ENCODE data around the gene CACNA2D1.
"Not testable (repeated sequence)": the region's sequence is repeated elsewhere in the genome, so short reads cannot be mapped to it uniquely, and the experiment has no call there.

Gene CACNA2D1

GRCh38 chr7:82393076-82393839, 50.3 kb downstream of the CACNA2D1 start:
- DNase-seq (ENCODE audit: low read depth), result no peak

- no peak for DNase-seq (ENCODE audit: low read depth)
These were observed 52.6 kb downstream of the CACNA2D1 start for GRCh38 chr7:82390936-82391335.

GRCh38 chr7:82389876-82390275, 53.7 kb downstream of the CACNA2D1 start:
- DNase-seq (ENCODE audit: low read depth), result no peak

DNA sequence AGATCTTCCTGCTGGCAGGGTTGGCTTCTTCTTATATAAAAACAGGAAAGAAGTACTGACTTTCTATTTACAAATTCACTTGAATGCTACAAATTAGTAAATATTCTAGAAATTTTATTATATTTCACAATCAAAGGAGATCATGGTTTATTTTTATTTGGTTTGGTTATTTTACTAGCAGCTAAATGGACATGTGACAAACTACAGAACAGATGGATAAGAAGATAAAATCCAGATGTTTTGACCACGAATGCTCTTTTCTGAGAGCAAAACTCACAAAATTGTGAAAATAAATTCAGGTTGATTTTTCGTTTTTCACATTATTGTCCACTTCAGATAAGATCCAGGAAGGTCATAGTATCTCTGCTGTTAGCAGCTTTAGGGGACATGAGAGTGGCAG, 55.4 kb downstream of the CACNA2D1 start:
- no peak for DNase-seq (ENCODE audit: low read depth)

DNA sequence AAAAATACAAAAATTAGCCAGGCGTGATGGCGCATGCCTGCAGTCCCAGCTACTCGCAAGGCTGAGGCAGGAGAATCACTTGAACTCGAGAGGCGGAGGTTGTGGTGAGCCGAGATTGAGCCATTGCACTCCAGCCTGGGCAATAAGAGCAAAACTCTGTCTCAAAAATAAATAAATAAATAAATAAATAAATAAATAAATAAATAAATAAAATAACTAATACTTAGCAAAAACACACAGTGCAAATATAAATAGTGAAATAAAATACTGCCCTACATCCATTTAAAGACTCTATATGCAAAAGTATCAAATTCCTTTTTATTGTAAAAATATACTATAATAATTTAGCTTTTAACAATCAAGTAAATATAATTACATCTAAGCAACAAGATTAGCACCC, 57.0 kb downstream of the CACNA2D1 start:
- not testable (repeated sequence) for DNase-seq (ENCODE audit: low read depth)

GRCh38 chr7:82384779-82385178, 58.8 kb downstream of the CACNA2D1 start:
- DNase-seq (ENCODE audit: low read depth), result no peak

DNA sequence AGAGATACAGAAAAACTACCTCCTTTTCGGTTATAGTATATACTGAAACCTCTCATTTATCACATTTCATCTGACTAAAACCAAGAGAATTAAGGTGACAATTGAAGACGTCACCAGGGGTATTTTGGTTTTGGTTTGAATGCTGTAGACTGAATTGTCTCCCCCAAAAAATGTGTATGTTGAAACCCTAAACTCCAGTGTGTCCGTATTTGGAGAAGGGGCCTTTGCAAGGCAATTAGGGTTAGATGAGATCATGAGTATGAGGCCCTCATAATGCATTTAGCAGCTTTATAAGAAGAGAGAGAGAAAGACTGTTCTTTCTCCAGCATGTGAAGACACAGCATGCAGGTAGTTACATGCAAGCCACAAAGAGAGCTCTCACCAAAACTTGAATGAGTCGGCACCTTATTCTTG, 59.5 kb downstream of the CACNA2D1 start:
- no peak for DNase-seq (ENCODE audit: low read depth)

DNA sequence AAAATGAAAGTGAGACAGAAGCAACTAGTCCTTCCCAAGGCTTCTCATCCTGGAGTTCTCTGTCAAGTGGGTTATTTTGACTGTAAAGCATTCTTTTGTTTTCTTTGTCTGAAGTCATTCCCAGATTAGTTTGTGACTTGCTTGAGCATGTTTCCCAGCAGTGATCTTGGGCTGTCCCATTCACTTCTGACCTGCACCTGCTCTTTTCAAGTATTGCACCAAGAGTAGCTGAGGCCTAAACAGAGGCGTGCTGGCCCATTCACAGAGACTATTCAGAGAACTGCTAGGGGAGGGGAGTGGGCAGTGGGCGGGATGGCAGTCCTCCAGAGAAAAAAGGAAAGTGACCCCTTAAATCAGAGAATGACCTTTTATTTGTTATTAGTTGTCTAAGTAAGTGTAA, 61.3 kb downstream of the CACNA2D1 start:
- DNase-seq (ENCODE audit: low read depth), result no peak

GRCh38 chr7:82376739-82377138, 66.8 kb downstream of the CACNA2D1 start:
- DNase-seq (ENCODE audit: low read depth), result no peak

DNA sequence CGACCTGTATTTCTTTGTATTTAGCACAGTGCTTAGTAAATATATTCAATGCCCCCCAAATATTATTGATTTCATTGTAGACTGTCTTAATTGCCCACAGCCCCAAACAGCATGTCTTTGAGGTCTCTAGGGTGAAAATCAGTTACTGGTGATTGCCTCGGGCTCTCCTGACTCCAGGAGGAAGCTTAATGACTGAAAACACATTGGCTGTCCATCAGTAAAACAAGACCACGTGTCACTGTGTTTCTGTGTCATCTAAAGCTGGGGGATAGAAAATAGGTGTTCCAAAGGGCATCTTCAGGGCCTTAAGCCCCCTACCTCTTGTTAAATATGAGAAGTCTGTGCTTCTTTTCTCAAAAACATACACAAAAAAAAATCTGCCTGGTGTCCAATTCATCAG, 67.9 kb downstream of the CACNA2D1 start:
- DNase-seq (ENCODE audit: low read depth), result no peak

- DNase-seq (ENCODE audit: low read depth), result no peak
These were observed 68.4 kb downstream of the CACNA2D1 start for GRCh38 chr7:82375129-82375528.

- DNase-seq (ENCODE audit: low read depth), result no peak
These were observed 69.5 kb downstream of the CACNA2D1 start for GRCh38 chr7:82373926-82374635.

DNA sequence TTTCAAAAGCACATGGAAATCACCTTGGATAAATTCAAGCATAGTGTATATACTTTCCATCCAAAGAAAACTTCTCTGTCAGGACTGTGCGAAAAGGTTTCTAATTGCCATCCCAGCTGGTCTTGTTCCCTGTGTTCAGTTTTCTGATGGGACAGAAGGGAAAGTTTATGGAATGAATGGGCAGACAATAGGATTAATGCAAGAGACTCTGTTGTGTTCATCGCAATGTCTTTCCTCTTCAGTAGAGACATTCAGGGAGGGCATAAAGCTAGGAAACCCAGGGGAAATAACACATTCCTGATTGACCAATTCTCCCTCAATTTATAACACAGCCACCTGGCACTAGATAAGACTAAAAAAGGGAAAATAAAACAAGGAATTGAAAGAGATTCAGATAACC, 78.9 kb downstream of the CACNA2D1 start:
- DNase-seq (ENCODE audit: low read depth), result no peak

- no peak for DNase-seq (ENCODE audit: low read depth)
These were observed 79.5 kb downstream of the CACNA2D1 start for GRCh38 chr7:82364048-82364447.

- DNase-seq (ENCODE audit: low read depth), result no peak
These were observed 81.4 kb downstream of the CACNA2D1 start for GRCh38 chr7:82362129-82362706.

DNA sequence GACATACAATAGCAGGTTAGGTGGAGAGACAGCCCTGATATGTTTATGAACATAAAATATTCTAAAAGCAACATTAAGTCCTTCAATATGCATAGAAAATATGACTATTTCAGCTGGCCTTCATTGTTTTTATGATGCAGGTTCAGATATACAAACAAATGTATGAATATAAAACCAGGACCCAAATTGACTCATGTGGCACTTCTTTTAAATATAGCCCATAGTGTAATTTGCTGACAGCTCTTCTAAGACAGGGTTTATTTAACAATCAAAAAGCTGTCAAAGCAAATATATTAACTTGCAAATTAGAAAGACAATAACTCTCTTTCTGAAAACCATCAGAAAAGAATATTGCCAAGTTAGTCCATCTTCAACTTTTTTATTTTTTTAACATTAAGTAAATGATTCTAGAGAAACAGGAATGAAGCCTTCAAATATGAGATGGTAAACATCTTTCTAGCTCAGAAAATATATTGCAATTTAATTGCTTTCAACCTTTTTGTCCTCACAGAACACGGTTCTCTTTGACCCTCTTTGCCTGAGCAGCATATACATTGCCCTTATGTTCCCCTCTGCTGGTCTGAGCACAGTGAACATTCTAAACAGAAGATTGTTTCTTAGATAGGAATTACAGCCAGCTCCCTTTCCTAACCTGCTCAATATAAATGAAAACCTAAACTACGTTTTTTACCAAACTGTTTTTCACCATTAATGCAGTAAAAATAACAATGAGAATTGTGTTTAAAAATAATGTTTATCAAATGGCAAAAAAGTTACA, 82.8 kb downstream of the CACNA2D1 start:
- no peak for DNase-seq (ENCODE audit: low read depth)

DNA sequence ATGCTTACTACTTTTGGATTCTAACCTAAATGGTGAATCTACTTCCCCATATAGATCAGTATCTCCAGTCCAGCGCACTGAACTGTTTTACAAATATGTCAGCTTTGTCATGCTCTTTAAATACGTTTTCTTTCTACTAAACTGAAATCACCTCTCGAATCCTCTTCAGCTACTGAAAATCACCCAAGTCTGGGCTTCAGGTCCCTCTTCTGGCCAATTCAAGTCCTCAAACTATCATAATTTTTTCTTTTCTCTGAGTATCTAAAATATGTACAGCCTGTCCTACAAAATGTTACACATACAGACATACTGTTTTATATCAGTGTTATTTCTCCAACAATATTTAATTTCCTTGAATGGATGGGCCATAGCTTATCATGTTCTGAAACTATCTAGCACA, 84.2 kb downstream of the CACNA2D1 start:
- no peak for DNase-seq (ENCODE audit: low read depth)

- DNase-seq (ENCODE audit: low read depth), result no peak
These were observed 84.7 kb downstream of the CACNA2D1 start for GRCh38 chr7:82358923-82359322.

DNA sequence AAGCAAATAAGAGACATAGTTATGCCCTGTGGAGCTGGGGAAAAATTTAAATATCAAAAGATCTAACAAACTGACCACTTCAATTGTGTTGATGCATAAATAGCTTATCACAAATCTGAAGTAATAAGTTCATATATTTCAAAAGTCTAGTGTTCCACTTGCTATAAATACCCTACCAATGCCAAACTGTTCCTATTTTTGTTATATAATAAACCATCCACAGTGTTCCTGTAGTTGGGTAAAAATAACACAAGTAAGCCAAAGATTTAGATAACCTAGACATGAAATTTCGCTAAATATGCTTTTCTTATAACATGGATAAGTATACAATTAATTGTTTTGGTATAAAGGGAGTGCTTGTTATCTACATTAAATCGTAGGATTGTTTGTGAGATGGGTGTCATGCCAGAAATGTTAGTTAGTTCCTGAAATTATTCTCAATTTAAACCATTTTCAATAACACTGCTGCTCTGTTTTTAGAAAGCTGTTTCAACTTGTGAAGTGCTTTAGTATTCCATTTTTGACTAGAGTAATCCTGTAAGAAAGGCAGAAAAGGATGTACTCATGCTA, 85.5 kb downstream of the CACNA2D1 start:
- DNase-seq (ENCODE audit: low read depth), result no peak

DNA sequence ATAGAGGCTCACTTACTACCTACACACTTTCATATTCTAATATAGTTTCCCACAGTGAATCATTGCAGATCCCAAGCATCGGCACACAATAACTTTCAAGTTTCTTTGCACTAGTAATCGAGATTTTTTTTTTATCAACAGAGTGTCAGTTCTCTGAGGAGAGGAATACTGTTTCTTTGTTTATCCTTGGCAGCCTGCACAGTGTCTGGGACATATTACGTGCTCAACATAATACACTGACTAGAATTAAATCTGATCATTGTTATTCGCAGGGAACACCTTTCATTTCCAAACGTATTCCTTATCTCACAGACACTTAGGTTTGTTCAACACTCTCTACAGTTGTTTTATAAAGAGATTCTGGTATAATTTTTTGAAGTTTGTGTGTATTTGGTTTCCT, 95.3 kb downstream of the CACNA2D1 start:
- DNase-seq (ENCODE audit: low read depth), result no peak

DNA sequence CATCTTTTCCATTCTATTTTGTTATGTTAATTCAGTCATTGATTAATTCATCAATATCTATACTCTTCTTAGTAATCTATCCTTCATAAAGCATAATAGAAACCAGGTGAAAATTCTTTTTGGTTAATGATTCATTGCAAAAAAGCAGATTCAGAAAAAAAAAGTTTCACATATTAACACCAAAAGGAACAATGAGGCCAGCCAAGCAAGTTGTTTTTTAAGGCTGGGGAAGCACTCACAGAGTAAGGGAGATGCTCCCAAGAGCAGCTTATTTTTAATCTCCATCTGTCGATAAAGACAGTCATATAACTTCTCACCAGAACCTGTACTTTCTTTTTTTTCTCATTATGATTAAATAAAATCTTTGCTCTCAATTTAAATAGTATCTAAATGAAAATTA, 95.8 kb downstream of the CACNA2D1 start:
- no peak for DNase-seq (ENCODE audit: low read depth)

- DNase-seq (ENCODE audit: low read depth), result no peak
These were observed 97.7 kb downstream of the CACNA2D1 start for GRCh38 chr7:82345886-82346285.
